ENCODE data around the gene RNASEH2B.

The RNASEH2B gene

GRCh38 chr13:50942630-50943311, 33.2 kb downstream of the RNASEH2B start:
- DNase-seq, result no peak

- no peak for DNase-seq
Observed at GRCh38 chr13:50945669-50946068, 36.1 kb downstream of the RNASEH2B start.

GRCh38 chr13:50948601-50949000, 39.0 kb downstream of the RNASEH2B start:
- no peak for DNase-seq

- no peak for DNase-seq
Observed at GRCh38 chr13:50950849-50951248, 41.3 kb downstream of the RNASEH2B start.

GRCh38 chr13:50951366-50951765, 41.8 kb downstream of the RNASEH2B start:
- DNase-seq, result no peak

- no peak for DNase-seq
Observed at GRCh38 chr13:50955241-50955640, 45.6 kb downstream of the RNASEH2B start.

GRCh38 chr13:50955798-50956197, 46.2 kb downstream of the RNASEH2B start:
- DNase-seq, result no peak

- no peak for DNase-seq
Observed at GRCh38 chr13:50957620-50958019, 48.0 kb downstream of the RNASEH2B start.

GRCh38 chr13:50969691-50970090, 60.1 kb downstream of the RNASEH2B start:
- DNase-seq, result no peak

- DNase-seq, result no peak
Observed at GRCh38 chr13:50970956-50971355, 61.4 kb downstream of the RNASEH2B start.

GRCh38 chr13:50974268-50974667, 64.7 kb downstream of the RNASEH2B start:
- no peak for DNase-seq

- no peak for DNase-seq
Observed at GRCh38 chr13:50979187-50979586, 69.6 kb downstream of the RNASEH2B start.

GRCh38 chr13:50981686-50982085, 72.1 kb downstream of the RNASEH2B start:
- DNase-seq, result no peak

- no peak for DNase-seq
Observed at GRCh38 chr13:50989476-50989875, 79.9 kb downstream of the RNASEH2B start.

- no peak for DNase-seq
Observed at GRCh38 chr13:50990065-50990817, 80.7 kb downstream of the RNASEH2B start.

- DNase-seq, result no peak
Observed at GRCh38 chr13:50990818-50991506, 81.4 kb downstream of the RNASEH2B start.

- no peak for DNase-seq
Observed at GRCh38 chr13:50991579-50992521, 82.3 kb downstream of the RNASEH2B start.

- DNase-seq, result no peak
Observed at GRCh38 chr13:50993371-50993770, 83.8 kb downstream of the RNASEH2B start.

GRCh38 chr13:50993934-50994333, 84.3 kb downstream of the RNASEH2B start:
- DNase-seq, result no peak

- DNase-seq, result no peak
Observed at GRCh38 chr13:50994651-50995050, 85.1 kb downstream of the RNASEH2B start.

- no peak for DNase-seq
Observed at GRCh38 chr13:50995854-50996253, 86.3 kb downstream of the RNASEH2B start.

- no peak for DNase-seq
Observed at GRCh38 chr13:50998326-50998725, 88.7 kb downstream of the RNASEH2B start.

GRCh38 chr13:50999641-51000040, 90.0 kb downstream of the RNASEH2B start:
- DNase-seq, result no peak

Measured in KG1 (cell line).